ENCODE results near the gene IFI44L. TPM values are rescaled to one million over a fixed set of nuclear protein-coding genes. Genes with fewer than 3 reads are reported as not detected.
A peak's percentile ranks its signal among the peaks of the same experiment; 100 is the strongest.

IFI44L gene
- total and polyA plus RNA-seq, 2 experiments from 2014 or later: 1.2 TPM; not detected in 1

DNA sequence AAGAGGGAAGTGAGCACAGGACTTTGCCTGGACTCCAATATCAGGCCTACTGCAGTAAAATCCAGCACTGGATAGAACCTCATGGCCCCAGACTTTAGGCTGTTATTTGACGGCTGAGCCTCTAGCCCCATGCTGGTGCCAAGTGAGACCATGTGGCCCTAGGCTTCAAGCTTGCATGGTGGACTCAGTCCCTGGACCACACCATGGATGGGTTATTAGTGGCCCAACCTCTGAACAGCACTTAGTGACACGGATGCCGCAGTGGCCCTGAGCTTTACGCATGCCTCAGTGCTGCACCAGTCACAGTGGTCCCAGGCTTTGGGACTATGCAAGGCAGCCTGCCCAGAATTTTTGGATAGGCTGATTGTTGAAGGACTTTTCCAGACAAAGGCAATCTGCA is 13.0 kb downstream of the IFI44L start:
- no peak for DNase-seq (ENCODE audit: low read depth in 1 of 2, low spot score in 1 of 2)

DNA sequence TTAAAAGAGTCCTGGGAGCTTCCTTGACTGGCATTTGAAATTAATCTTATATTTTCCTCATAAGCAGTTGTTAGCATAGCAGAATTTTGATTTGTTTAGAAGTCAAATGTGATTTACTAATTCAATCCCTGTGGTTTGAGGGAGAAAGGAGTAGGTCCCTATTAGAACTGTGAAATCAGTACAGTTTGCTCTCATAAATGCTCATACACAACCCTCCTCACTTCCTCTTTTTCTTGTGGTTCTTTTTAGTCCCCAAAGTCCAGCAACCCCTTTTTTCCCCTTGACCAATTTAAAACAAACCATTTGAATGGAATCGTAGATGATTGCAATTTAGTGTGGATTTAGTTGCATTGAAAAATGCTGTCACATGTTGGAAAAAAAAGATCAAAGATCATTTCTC is 20.2 kb downstream of the IFI44L start:
- TF ChIP-seq, protein P1, sequence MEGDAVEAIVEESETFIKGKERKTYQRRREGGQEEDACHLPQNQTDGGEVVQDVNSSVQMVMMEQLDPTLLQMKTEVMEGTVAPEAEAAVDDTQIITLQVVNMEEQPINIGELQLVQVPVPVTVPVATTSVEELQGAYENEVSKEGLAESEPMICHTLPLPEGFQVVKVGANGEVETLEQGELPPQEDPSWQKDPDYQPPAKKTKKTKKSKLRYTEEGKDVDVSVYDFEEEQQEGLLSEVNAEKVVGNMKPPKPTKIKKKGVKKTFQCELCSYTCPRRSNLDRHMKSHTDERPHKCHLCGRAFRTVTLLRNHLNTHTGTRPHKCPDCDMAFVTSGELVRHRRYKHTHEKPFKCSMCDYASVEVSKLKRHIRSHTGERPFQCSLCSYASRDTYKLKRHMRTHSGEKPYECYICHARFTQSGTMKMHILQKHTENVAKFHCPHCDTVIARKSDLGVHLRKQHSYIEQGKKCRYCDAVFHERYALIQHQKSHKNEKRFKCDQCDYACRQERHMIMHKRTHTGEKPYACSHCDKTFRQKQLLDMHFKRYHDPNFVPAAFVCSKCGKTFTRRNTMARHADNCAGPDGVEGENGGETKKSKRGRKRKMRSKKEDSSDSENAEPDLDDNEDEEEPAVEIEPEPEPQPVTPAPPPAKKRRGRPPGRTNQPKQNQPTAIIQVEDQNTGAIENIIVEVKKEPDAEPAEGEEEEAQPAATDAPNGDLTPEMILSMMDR (IDR thresholded peaks at IDR 0.05; ENCODE audit: low read depth, low read length): no peak
- Histone ChIP-seq H3K4me3 (no peak overlapping the region), H3K27me3 (no peaks in the 10 kb centered on the region), H3K36me3 (no peaks in the 10 kb centered on the region), H3K27ac (no peak overlapping the region), H3K4me1 (ENCODE audit: low read depth) (no peaks in the 10 kb centered on the region), H3K9me3 (ENCODE audit: low read depth) (no peaks in the 10 kb centered on the region)
- no peak for DNase-seq (ENCODE audit: low read depth in 1 of 2, low spot score in 1 of 2)

More for the DNA sequence above, 13.0 kb downstream of the IFI44L start:
- Histone ChIP-seq H3K9me3 (ENCODE audit: low read depth) (no peaks in the 10 kb centered on the region), H3K27me3 (no peaks in the 10 kb centered on the region), H3K27ac (no peak overlapping the region), H3K4me1 (ENCODE audit: low read depth) (no peaks in the 10 kb centered on the region), H3K4me3 (no peak overlapping the region), H3K36me3 (no peaks in the 10 kb centered on the region)
- TF ChIP-seq, protein P1 (IDR thresholded peaks at IDR 0.05; ENCODE audit: low read depth, low read length): no peak

DNA sequence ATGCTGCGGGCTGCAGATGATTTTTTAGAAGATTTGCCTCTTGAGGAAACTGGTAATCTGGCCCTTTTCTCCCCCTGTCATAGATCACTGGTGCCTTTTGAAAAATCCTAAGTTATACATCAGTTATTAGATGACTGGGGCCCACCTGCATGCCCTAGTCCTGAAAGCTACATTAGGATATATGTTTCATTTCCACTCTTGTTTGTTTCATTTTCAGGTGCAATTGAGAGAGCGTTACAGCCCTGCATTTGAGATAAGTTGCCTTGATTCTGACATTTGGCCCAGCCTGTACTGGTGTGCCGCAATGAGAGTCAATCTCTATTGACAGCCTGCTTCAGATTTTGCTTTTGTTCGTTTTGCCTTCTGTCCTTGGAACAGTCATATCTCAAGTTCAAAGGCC is 21.3 kb downstream of the IFI44L start:
- TF ChIP-seq, protein P1 (IDR thresholded peaks at IDR 0.05; ENCODE audit: low read depth, low read length): no peak
- H3K4me1 ChIP-seq (ENCODE audit: low read depth): no peaks in the 10 kb centered on the region
- H3K4me3 ChIP-seq: no peak overlapping the region
- H3K27ac ChIP-seq: no peak overlapping the region
- no peaks in the 10 kb centered on the region for H3K27me3 ChIP-seq
- no peaks in the 10 kb centered on the region for H3K9me3 ChIP-seq (ENCODE audit: low read depth)
- no peaks in the 10 kb centered on the region for H3K36me3 ChIP-seq
- no peak for DNase-seq (ENCODE audit: low read depth in 1 of 2, low spot score in 1 of 2)

DNA sequence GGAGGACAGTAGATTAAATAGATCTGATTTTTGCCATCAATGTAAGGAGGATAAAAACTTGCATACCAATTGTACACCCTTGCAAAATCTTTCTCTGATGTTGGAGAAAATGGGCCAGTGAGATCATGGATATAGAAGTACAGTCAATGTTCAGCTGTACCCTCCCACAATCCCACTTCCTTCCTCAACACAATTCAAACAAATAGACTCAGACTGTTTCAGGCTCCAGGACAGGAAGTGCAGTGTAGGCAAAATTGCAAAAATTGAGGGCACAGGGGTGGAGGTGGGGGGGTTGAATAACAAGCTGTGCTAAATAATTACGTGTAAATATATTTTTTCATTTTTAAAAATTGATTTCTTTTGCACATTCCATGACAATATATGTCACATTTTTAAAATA is 25.5 kb downstream of the IFI44L start:
- Histone ChIP-seq H3K36me3 (no peaks in the 10 kb centered on the region), H3K27ac (no peak overlapping the region), H3K4me1 (ENCODE audit: low read depth) (no peaks in the 10 kb centered on the region), H3K4me3 (no peak overlapping the region), H3K27me3 (no peaks in the 10 kb centered on the region), H3K9me3 (ENCODE audit: low read depth) (no peaks in the 10 kb centered on the region)
- no peak for DNase-seq (ENCODE audit: low read depth in 1 of 2, low spot score in 1 of 2)
- TF ChIP-seq, protein P1 (IDR thresholded peaks at IDR 0.05; ENCODE audit: low read depth, low read length): no peak

DNA sequence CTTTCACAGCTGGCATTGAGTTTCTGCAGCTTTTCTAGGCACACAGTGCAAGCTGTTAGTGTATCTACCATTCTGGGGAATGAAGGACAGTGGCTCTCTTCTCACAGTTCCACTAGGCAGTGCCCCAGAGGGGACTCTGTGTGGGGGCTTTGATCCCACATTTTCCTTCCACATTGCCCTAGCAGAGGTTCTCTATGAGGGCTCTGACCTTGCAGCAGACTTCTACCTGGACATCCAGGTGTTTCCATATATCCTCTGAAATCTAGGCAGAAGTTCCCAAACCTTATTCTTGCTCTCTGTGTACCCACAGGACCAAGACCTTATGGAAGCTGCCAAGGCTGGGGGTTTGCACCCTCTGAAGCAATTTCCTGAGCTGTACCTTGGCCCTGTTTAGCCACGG is 27.0 kb downstream of the IFI44L start:
- H3K36me3 ChIP-seq: no peaks in the 10 kb centered on the region
- no peaks in the 10 kb centered on the region for H3K4me1 ChIP-seq (ENCODE audit: low read depth)
- no peaks in the 10 kb centered on the region for H3K9me3 ChIP-seq (ENCODE audit: low read depth)
- H3K4me3 ChIP-seq: no peak overlapping the region
- no peak overlapping the region for H3K27ac ChIP-seq
- DNase-seq (ENCODE audit: low read depth in 1 of 2, low spot score in 1 of 2): no peak
- TF ChIP-seq, protein P1 (IDR thresholded peaks at IDR 0.05; ENCODE audit: low read depth, low read length): no peak
- no peaks in the 10 kb centered on the region for H3K27me3 ChIP-seq

DNA sequence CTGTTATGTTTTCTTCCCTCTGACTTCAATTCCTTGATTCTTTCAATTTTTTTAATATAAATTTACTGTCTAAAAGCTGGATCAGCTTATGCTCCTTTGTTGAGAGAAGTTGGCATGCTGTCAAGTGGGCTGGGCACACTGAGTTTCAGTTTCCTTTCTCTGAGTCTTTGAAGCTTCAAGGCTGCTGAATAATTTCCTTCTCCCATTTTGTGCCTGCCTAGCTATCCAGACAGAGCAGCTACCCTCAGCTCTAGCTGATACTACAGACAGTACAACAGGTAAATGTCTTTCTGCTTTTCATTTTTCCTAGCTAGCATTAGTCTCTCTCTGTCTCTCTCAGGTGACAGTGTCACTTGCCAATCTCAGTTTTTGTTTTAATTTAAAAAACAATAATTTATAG is 29.4 kb downstream of the IFI44L start, which contains the start of gene IFI44:
IFI44 (plus strand) TSS at position 204 of the 400 bp plus-strand sequence. CDS start 365 bp downstream, outside the sequence.
- Histone ChIP-seq H3K36me3 (no peaks in the 10 kb centered on the region), H3K9me3 (ENCODE audit: low read depth) (no peaks in the 10 kb centered on the region), H3K27me3 (no peaks in the 10 kb centered on the region), H3K4me1 (ENCODE audit: low read depth) (no peaks in the 10 kb centered on the region), H3K4me3 (no peak within 1 kb of the TSS), H3K27ac (no peak within 1 kb of the TSS)
- TF ChIP-seq, protein P1 (IDR thresholded peaks at IDR 0.05; ENCODE audit: low read depth, low read length): no peak
- DNase-seq (ENCODE audit: low read depth in 1 of 2, low spot score in 1 of 2): peak; percentile 6 to 91
